Activated naive CD8-positive, alpha-beta T cell treated with anti-CD3 and anti-CD28 coated beads for 36 hours (primary cell): Measurements from ENCODE around the gene SCN1B. TPM values are rescaled to one million over a fixed set of nuclear protein-coding genes. Genes with fewer than 3 reads are reported as not detected.
"Not testable (repeated sequence)": the region's sequence is repeated elsewhere in the genome, so short reads cannot be mapped to it uniquely, and the experiment has no call there.

Experiments used
- DNase-seq: peaks from one replicate; pipeline ENCODE4 v3.0.0; 2021
- H3K27ac Mint-ChIP-seq: one replicate; pipeline ENCODE4 v1.8.0; 2022; ENCODE audit warnings: mild to moderate bottlenecking, moderate library complexity, mixed read lengths
- H3K27me3 Mint-ChIP-seq: one replicate; pipeline ENCODE4 v1.8.0; 2022; ENCODE audit warnings: mild to moderate bottlenecking, mixed read lengths
- H3K36me3 Mint-ChIP-seq: one replicate; pipeline ENCODE4 v1.8.0; 2021; ENCODE audit warnings: mild to moderate bottlenecking, mixed read lengths
- H3K4me1 Mint-ChIP-seq: one replicate; pipeline ENCODE4 v1.8.0; 2021; ENCODE audit warnings: mixed read lengths
- H3K4me3 Mint-ChIP-seq: one replicate; pipeline ENCODE4 v1.8.0; 2022; ENCODE audit warnings: mild to moderate bottlenecking, moderate library complexity, mixed read lengths
- H3K9me3 Mint-ChIP-seq: one replicate; pipeline ENCODE4 v1.8.0; 2022; ENCODE audit warnings: mixed read lengths
- total RNA-seq, 2 experiments: library from RNA; stranded (reverse); gene quantifications; one replicate each; pipeline ENCODE4 v1.2.3, GENCODE V29; 2021

The SCN1B gene
- total RNA-seq: under 1 TPM; 0.45 to 0.98 TPM

DNA sequence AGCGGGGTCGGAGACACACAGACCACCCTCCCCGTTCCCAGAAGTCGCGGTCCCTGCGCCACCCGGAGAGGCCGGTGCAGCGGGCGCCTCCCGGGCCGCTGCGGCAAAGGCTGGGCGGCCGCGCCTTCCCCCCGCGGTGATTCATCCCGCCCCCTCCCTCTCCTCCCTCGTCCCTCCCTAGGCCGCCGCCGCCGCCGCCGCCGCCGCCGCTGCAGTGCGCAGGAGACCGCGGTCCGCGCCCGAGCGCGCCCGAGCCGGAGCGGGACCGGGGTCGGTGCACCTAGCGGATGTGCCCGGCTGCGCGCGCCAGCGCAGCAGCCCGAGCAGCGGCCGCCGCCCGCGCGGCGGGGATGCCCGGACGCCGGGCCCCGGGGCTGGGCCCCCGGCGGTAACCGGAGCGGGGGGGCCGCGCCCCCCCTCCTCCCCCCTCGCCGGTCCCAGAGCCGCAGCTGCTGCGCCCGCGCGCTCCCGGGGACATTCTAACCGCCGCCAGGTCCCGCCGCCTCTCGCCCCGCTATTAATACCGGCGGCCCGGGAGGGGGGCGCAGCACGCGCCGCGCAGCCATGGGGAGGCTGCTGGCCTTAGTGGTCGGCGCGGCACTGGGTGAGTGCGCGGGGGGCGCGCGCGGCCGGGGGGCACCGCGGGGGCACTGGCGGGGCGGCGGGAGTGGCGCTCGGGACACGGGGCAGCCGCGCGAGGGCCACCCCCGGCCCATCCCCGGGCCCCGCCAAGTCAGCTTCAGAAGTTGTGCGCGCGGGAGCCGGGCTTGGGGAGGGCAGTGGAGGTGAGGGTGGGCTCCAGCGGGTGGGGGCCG, at the start of gene SCN1B:
SCN1B (plus strand) TSS at position 214 of the 815 bp plus-strand sequence; CDS start at position 565, 351 bp downstream.
- peak within 1 kb of the TSS; percentile 50 for H3K4me3 Mint-ChIP-seq
- H3K9me3 Mint-ChIP-seq: no peaks in the 10 kb centered on the region
- peaks cover 11% of the 10 kb centered on the region for H3K4me1 Mint-ChIP-seq
- peak within 1 kb of the TSS; percentile 5 for H3K27ac Mint-ChIP-seq
- H3K27me3 Mint-ChIP-seq: peaks cover 14% of the 10 kb centered on the region
- H3K36me3 Mint-ChIP-seq: peaks cover 10% of the 10 kb centered on the region
- DNase-seq: peak; percentile 84

DNA sequence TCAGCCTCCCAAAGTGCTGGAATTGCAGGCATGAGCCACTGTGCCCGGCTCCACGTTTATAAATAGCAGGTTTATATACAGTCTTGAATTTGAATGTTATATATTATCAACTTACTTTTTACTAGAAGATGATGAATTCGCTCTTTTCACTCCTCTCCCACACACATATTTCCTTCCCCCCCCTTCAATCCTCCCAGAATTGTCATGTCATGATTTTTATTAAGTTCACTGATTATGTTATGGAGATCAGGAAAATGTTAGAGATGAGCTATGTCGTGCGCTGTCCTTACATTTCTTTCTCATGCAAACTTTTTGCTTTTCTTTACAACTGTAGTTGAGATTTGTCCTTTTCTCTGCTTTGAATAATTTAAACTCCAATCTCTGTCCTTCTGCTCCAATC, 48.0 kb upstream of the SCN1B start:
- Mint-ChIP-seq H3K27me3 (no peaks in the 10 kb centered on the region), H3K4me1 (peaks cover 20% of the 10 kb centered on the region), H3K9me3 (peaks cover 6% of the 10 kb centered on the region), H3K36me3 (peaks cover 9% of the 10 kb centered on the region), H3K4me3 (no peak overlapping the region), H3K27ac (no peak overlapping the region)
- no peak for DNase-seq

DNA sequence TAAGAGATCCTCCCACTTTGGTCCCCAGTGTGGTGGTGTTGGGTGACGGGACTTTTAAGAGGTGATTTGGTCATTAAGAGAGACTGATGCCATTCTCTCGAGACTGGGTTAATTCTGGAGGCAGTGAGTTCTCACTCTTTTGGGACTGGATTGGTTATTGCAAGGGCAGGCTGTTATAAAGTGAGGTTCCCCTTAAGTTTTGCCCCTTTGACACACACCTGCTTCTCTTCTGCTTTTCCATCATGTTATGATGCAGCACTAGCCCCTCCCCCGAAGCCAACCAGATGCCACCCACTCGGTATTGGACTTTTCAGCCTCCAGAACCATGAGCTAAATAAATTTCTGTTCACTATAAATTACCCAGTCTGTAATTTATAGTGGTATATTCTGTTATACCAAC, 46.5 kb upstream of the SCN1B start:
- Mint-ChIP-seq H3K4me1 (peaks cover 27% of the 10 kb centered on the region), H3K27ac (no peak overlapping the region), H3K27me3 (no peaks in the 10 kb centered on the region), H3K4me3 (no peak overlapping the region), H3K9me3 (peaks cover 6% of the 10 kb centered on the region), H3K36me3 (peaks cover 9% of the 10 kb centered on the region)
- no peak for DNase-seq

DNA sequence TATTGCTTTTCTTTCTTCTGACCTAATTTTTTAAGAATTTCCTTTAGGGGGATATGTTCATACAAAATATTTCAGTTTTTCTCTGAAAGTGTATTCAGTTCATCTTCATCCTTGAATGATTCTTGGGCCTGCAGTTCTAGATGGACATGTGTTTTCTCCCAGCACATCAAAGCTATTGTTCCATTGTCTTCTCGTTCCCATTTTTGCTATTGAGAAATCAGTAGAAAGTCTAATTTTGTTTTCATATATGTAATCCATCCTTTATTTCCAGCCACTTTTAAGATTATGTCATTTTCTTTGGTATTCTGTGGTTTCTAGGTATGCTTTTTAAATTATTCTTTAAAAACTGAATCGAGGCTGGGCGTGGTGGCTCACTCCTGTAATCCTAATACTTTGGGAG, 46.0 kb upstream of the SCN1B start:
- Mint-ChIP-seq H3K4me3 (no peak overlapping the region), H3K36me3 (peaks cover 9% of the 10 kb centered on the region), H3K9me3 (peaks cover 6% of the 10 kb centered on the region), H3K27me3 (no peaks in the 10 kb centered on the region), H3K4me1 (peaks cover 32% of the 10 kb centered on the region), H3K27ac (no peak overlapping the region)
- DNase-seq: no peak

DNA sequence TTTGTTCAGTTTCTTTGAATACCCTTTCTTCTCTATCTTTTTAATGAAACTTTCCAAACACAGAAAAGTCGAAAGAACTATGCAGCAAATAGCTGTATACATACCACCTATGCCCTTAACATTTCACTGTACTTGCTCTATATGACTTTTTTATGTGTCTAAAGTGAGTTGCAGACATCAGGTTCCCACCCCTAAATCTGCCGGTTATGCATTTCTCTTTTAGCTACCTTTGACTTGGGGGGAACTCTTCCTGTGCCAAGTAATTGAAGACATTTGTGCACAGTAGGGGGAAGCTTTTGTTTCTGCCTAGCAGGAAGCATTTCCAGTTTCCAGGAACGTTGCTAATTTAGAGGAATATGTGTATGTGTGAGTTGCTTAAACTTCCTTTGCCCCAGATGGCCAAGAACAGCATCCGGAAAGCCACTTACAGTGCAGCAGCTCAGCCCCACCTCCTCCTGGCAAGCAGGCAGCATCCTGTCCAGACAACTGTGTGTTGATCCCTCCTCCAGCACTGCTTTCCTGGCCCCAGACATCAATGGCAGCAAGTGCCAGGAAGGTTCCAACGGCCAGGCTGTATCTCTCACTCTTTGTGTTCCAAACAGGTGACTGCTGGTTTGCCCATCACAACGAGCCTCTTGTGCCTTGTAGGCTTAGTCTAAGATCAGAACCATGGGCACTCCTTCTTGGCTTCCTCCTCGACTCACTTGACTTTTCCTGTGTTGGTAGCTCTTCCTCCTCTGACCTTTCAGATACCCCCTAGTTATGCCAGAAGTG, 44.8 kb upstream of the SCN1B start:
- H3K4me1 Mint-ChIP-seq: peaks cover 39% of the 10 kb centered on the region
- peak overlapping the region; percentile 75 for H3K4me3 Mint-ChIP-seq
- peak overlapping the region; percentile 89 for H3K27ac Mint-ChIP-seq
- DNase-seq: no peak
- no peaks in the 10 kb centered on the region for H3K27me3 Mint-ChIP-seq
- H3K9me3 Mint-ChIP-seq: peaks cover 6% of the 10 kb centered on the region
- H3K36me3 Mint-ChIP-seq: peaks cover 11% of the 10 kb centered on the region

DNA sequence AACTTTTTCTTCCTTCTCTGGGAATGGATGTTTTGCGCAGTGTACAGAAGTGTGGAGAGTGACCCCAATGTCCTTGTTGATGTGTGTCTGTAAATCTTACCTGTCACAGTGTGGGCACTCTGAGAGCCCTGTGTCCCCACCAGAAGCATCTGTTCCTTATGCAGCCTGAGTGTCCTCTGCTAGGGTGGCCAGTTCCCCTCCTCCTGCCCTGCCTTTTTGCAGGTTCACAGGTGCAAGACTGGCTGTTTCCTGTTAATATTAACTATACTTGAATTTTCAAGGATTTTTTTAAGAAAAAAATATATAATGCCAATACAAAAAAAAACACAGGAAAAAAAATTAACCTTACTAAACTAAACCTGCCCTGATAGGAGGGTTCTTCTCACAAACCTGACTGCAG, 42.2 kb upstream of the SCN1B start:
- no peak overlapping the region for H3K27ac Mint-ChIP-seq
- peaks cover 53% of the 10 kb centered on the region for H3K4me1 Mint-ChIP-seq
- H3K9me3 Mint-ChIP-seq: peaks cover 9% of the 10 kb centered on the region
- peaks cover 21% of the 10 kb centered on the region for H3K36me3 Mint-ChIP-seq
- no peak overlapping the region for H3K4me3 Mint-ChIP-seq
- H3K27me3 Mint-ChIP-seq: no peaks in the 10 kb centered on the region
- DNase-seq: no peak

DNA sequence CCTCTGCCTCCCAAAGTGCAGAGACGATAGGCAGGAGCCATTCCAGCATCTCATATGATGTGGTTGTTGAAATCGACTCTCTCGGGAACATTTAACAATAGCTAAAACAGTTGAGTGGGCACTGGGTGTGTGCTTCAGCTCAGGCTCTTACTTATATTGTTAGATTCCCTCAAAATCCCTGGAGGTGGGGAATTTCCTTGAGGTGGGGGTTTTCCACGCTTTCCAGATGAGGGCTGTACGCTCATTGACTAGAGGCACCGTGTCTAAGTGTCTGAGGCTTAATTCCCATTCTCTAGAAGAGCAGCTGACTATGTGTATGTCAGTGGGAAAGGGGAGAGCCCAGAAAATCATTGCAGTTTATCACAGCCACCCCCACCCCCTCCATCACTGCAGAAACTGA, 41.0 kb upstream of the SCN1B start:
- no peak for DNase-seq
- H3K27me3 Mint-ChIP-seq: no peaks in the 10 kb centered on the region
- peaks cover 7% of the 10 kb centered on the region for H3K9me3 Mint-ChIP-seq
- no peak overlapping the region for H3K4me3 Mint-ChIP-seq
- peaks cover 21% of the 10 kb centered on the region for H3K36me3 Mint-ChIP-seq
- peak overlapping the region; percentile 56 for H3K27ac Mint-ChIP-seq
- H3K4me1 Mint-ChIP-seq: peaks cover 51% of the 10 kb centered on the region

DNA sequence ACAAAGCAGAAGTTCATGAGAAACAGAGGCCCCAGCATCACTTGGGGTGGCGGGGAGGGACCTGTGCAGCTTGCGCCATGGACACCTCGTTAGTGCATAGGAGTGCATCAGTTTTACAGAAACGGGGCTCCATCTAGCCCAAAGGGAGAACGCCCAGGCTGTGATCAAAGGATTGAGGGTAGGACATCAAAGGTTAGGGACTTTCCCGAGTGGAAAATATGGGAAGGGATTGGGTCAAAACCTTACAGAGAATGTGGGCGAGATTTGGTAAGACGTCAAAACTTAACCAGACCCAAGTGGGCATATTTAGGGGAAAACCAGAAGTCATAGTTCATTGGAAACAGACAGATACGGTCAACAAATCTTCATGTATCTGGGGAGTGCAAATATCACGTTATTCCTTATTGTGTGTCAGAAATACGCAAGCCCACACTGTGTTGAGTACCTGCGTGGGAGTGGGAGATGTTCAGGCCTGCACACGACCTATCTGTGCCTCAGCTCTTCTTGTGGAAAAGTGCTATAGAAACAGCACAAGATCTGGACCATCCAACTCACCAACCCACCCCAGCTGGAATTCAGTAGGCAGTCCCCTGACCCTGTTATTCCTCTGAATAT, 39.6 kb upstream of the SCN1B start:
- peak; percentile 71 for DNase-seq
- H3K36me3 Mint-ChIP-seq: peaks cover 14% of the 10 kb centered on the region
- H3K27me3 Mint-ChIP-seq: no peaks in the 10 kb centered on the region
- H3K27ac Mint-ChIP-seq: peak overlapping the region; percentile 85
- peaks cover 4% of the 10 kb centered on the region for H3K9me3 Mint-ChIP-seq
- H3K4me1 Mint-ChIP-seq: peaks cover 47% of the 10 kb centered on the region
- H3K4me3 Mint-ChIP-seq: peak overlapping the region; percentile 33

DNA sequence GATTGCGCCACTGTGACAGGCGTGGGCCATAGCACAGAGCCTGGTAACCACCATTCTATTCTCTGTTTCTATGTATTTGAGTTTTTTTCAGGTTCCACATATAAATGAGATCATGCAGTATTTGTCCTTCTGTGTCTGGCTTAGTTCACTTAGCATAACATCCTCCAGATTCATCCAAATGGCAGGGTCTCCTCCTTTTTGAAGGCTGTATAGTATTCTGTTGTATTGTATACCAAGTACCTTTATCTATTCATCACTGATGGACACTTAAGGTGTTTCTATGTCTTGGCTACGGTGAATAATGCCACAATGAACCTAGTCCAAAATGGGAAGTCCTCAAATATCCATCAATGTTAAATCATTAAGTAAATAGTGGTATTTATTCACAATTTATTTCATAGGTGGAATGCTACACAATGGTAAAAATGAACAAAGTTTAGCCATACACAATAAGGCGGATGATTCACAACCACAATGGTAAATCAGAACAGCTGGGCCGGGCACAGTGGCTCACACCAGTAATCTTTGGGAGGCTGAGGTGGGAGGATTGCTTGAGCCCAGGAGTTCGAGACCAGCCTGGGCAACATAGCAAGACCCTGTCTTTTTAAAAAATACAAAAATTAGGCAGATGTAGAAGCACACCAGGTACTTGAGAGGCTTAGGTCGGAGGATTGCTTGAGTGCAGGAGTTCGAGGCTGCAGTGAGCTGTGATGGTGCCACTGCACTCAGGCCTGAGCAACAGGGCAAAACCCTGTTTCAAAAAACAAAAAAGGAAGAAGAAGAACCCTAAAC, 38.5 kb upstream of the SCN1B start:
- Mint-ChIP-seq H3K4me1 (peaks cover 50% of the 10 kb centered on the region), H3K27me3 (no peaks in the 10 kb centered on the region)
- DNase-seq: no peak

DNA sequence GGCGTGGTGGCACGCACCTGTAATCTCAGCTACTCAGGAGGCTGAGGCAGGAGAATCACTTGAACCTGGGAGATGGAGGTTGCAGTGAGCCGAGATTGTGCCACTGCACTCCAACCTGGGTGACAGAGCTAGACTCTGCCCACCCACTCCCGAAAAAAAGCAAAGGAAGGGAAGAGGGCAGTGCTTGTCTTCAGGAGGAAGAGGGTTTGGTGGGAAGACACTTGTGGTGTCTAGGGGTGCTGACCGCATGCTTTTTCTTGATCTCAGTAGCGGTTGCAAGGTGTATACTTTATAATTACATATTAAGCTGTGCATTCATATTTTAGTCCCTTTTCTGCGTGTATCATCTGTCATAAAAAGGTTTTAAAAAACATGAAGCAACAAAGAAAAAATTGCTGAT, 37.7 kb upstream of the SCN1B start:
- peaks cover 57% of the 10 kb centered on the region for H3K4me1 Mint-ChIP-seq
- H3K36me3 Mint-ChIP-seq: peaks cover 20% of the 10 kb centered on the region
- H3K27ac Mint-ChIP-seq: peak overlapping the region; percentile 20
- H3K27me3 Mint-ChIP-seq, H3K9me3 Mint-ChIP-seq, DNase-seq: not testable (repeated sequence)
- H3K4me3 Mint-ChIP-seq: peak overlapping the region; percentile 29

More for the DNA sequence above, 38.5 kb upstream of the SCN1B start:
- H3K27ac Mint-ChIP-seq: peak overlapping the region; percentile 85
- no peak overlapping the region for H3K4me3 Mint-ChIP-seq
- H3K9me3 Mint-ChIP-seq: peaks cover 3% of the 10 kb centered on the region
- H3K36me3 Mint-ChIP-seq: peaks cover 14% of the 10 kb centered on the region

DNA sequence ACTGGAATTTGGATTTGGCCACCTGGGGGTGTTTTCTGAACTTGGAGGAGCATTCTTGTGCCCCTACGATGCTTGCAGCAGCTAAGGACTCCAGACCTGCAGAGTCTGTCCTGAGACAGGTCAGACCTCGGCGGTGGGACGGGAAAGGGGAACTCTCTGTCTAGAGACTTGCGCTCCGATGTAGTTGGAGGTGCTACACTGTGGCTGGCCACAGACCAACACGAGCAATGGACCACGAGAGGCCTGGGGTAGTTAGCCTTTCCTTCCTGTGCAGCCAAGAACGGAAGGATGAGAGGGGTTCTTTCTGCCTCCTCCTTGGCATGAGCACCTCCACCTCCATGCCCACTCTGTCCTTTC, 36.0 kb upstream of the SCN1B start:
- Mint-ChIP-seq H3K4me3 (no peak overlapping the region), H3K4me1 (peaks cover 60% of the 10 kb centered on the region), H3K9me3 (peaks cover 3% of the 10 kb centered on the region), H3K27me3 (no peaks in the 10 kb centered on the region), H3K36me3 (peaks cover 20% of the 10 kb centered on the region), H3K27ac (no peak overlapping the region)
- no peak for DNase-seq

DNA sequence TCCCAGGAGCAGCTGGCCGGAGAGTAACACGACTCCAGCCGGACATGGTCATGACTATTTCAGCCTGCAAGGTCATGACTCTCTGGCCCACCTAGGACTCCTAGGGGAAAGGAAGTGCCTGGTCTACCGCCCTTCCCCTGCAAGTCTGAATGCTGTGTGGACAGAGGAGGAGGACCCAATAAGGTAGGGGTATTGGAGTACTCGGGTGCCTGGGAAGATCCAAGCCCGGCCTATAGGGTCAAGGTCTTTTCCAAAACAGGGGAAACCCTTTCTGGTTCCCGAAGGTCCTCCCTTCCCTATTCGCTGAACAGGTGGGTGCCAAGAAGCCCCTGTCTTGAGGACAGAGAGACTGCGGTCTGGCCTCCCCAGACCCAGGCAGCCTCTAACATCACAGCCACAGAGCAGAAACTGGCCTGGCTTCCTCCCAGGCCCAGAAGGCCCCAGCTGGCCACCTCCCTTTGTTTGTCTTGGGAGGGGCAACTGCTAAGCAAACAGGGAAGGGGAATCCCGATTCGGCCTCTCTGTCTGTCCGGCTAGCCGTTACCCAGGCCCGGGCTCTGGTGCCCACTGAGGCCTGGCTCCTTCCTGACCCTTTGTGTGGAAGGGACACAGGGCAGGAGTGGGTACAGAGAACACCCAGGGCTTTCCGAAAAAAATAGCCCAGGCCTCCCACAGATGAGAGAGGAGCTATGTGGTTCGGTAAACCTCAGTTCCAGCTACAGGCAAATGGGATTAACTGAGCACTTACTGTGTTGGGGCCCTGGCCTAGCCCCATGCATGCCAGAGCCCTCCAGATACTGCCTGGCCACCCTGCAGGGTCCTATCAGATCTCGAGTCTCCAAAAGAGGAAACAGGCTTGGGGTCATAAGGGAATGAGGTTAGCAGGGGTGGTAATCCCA, 35.4 kb upstream of the SCN1B start:
- H3K4me3 Mint-ChIP-seq: no peak overlapping the region
- H3K27ac Mint-ChIP-seq: no peak overlapping the region
- DNase-seq: no peak
- H3K4me1 Mint-ChIP-seq: peaks cover 60% of the 10 kb centered on the region
- peaks cover 20% of the 10 kb centered on the region for H3K36me3 Mint-ChIP-seq
- H3K27me3 Mint-ChIP-seq: no peaks in the 10 kb centered on the region
- H3K9me3 Mint-ChIP-seq: peaks cover 3% of the 10 kb centered on the region

DNA sequence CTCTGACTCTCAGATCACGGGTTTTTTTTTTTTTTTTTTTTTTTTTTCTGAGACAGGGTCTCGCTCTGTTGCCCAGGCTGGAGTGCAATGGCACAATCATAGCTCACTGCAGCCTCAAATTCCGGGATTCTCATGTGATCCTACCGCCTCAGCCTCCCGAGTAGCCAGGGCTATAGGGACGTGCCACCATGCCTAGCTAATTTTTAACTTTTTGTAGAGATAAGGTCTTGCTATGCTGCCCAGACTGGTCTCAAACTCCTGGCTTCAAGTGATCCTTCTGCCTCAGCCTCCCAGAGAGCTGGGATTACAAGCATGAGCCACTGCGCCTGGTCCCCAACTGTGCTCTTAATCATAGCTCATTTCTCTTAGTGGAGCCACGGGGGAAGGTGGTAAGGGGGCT, 34.7 kb upstream of the SCN1B start:
- Mint-ChIP-seq H3K4me1 (peaks cover 54% of the 10 kb centered on the region), H3K27me3 (no peaks in the 10 kb centered on the region), H3K4me3 (no peak overlapping the region), H3K36me3 (peaks cover 18% of the 10 kb centered on the region), H3K27ac (no peak overlapping the region), H3K9me3 (peaks cover 3% of the 10 kb centered on the region)
- DNase-seq: no peak

DNA sequence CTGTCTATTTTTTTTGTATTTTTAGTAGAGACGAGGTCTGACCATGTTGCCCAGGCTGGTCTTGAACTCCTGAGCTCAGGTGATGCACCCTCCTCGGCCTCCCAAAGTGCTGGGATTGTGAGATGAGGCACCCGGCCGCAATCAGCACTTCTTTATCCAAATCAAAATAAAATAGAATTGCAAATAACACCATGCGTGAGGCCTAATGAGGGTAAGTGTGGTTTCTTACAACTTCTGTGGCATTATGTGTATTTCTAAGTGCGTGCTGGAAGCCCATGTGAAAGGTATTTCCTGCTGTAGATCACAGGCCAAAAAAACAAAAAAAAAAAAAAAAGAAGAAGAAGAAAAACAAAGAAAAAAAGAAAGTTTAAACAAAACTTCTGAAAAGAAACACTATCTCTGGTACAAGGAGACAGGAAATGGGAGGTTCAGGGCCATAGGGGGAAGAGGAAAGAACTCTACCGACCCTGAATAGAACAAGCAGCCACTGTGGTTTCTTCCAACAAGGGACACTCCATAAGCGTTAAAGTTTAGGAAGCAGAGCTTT, 33.1 kb upstream of the SCN1B start:
- peaks cover 46% of the 10 kb centered on the region for H3K4me1 Mint-ChIP-seq
- DNase-seq: no peak
- peaks cover 25% of the 10 kb centered on the region for H3K36me3 Mint-ChIP-seq
- H3K9me3 Mint-ChIP-seq: peaks cover 1% of the 10 kb centered on the region
- peak overlapping the region; percentile 53 for H3K4me3 Mint-ChIP-seq
- H3K27ac Mint-ChIP-seq: peak overlapping the region; percentile 97
- no peaks in the 10 kb centered on the region for H3K27me3 Mint-ChIP-seq
